ENCODE data around the gene CAMSAP1.

CAMSAP1 gene

GRCh38 chr9:135840107-135840506 is 67.2 kb downstream of the CAMSAP1 start:
- no peak for DNase-seq (ENCODE audit: low read depth in 1 of 2, low spot score in 1 of 2)

GRCh38 chr9:135839516-135839915 is 67.8 kb downstream of the CAMSAP1 start:
- DNase-seq (ENCODE audit: low read depth in 1 of 2, low spot score in 1 of 2): no peak

GRCh38 chr9:135835131-135835530 is 72.2 kb downstream of the CAMSAP1 start:
- no peak for DNase-seq (ENCODE audit: low read depth in 1 of 2, low spot score in 1 of 2)

- no peak for DNase-seq (ENCODE audit: low read depth in 1 of 2, low spot score in 1 of 2)
Measured at GRCh38 chr9:135833864-135834263, 73.5 kb downstream of the CAMSAP1 start.

- DNase-seq (ENCODE audit: low read depth in 1 of 2, low spot score in 1 of 2): no peak
Measured at GRCh38 chr9:135830496-135830895, 76.8 kb downstream of the CAMSAP1 start.

GRCh38 chr9:135828656-135829055 is 78.7 kb downstream of the CAMSAP1 start:
- no peak for DNase-seq (ENCODE audit: low read depth in 1 of 2, low spot score in 1 of 2)

- DNase-seq (ENCODE audit: low read depth in 1 of 2, low spot score in 1 of 2): no peak
Measured at GRCh38 chr9:135827866-135828580, 79.3 kb downstream of the CAMSAP1 start.

GRCh38 chr9:135827301-135827700 is 80.0 kb downstream of the CAMSAP1 start:
- no peak for DNase-seq (ENCODE audit: low read depth in 1 of 2, low spot score in 1 of 2)

GRCh38 chr9:135826188-135826545 is 81.2 kb downstream of the CAMSAP1 start:
- DNase-seq (ENCODE audit: low read depth in 1 of 2, low spot score in 1 of 2): no peak

GRCh38 chr9:135825435-135826187 is 81.7 kb downstream of the CAMSAP1 start:
- DNase-seq (ENCODE audit: low read depth in 1 of 2, low spot score in 1 of 2): no peak

GRCh38 chr9:135823036-135823435 is 84.3 kb downstream of the CAMSAP1 start:
- no peak for DNase-seq (ENCODE audit: low read depth in 1 of 2, low spot score in 1 of 2)

- no peak for DNase-seq (ENCODE audit: low read depth in 1 of 2, low spot score in 1 of 2)
Measured at GRCh38 chr9:135822374-135822755, 85.0 kb downstream of the CAMSAP1 start.

- no peak for DNase-seq (ENCODE audit: low read depth in 1 of 2, low spot score in 1 of 2)
Measured at GRCh38 chr9:135821733-135822373, 85.5 kb downstream of the CAMSAP1 start.

GRCh38 chr9:135821116-135821515 is 86.2 kb downstream of the CAMSAP1 start:
- no peak for DNase-seq (ENCODE audit: low read depth in 1 of 2, low spot score in 1 of 2)

GRCh38 chr9:135820661-135821060 is 86.7 kb downstream of the CAMSAP1 start:
- DNase-seq (ENCODE audit: low read depth in 1 of 2, low spot score in 1 of 2): no peak

- no peak for DNase-seq (ENCODE audit: low read depth in 1 of 2, low spot score in 1 of 2)
Measured at GRCh38 chr9:135819905-135820304, 87.4 kb downstream of the CAMSAP1 start.

GRCh38 chr9:135818718-135819475 is 88.4 kb downstream of the CAMSAP1 start:
- no peak for DNase-seq (ENCODE audit: low read depth in 1 of 2, low spot score in 1 of 2)

GRCh38 chr9:135817951-135818717 is 89.2 kb downstream of the CAMSAP1 start:
- DNase-seq (ENCODE audit: low read depth in 1 of 2, low spot score in 1 of 2): no peak

GRCh38 chr9:135816651-135816970 is 90.7 kb downstream of the CAMSAP1 start:
- no peak for DNase-seq (ENCODE audit: low read depth in 1 of 2, low spot score in 1 of 2)

GRCh38 chr9:135815830-135816650 is 91.3 kb downstream of the CAMSAP1 start:
- DNase-seq (ENCODE audit: low read depth in 1 of 2, low spot score in 1 of 2): no peak
